ENCODE data around the gene PTPRH.

PTPRH gene

DNA sequence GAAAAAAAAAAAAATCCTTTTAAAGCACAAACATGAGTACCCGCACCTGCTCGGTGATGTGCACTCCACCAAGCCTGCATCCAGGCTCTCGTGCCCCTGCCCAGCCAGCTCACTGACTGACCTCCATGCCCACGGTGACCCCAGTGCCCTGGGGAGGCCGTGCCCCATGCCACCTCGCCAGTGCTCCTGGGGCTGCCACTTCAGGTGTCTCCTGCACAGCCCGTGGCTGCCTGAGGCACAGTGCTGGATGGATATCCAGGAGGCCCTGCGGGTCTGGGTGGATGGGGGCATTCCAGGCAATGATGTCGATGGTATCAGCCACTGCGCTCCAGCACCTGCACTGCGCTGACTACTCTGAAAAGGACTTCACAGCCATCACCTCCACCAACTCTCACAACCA, 40.5 kb upstream of the PTPRH start:
- Histone ChIP-seq H3K27ac (no peak overlapping the region), H3K4me3 (ENCODE audit: low read depth, low read length) (no peak overlapping the region), H3K27me3 (replicated peaks) (no peaks in the 10 kb centered on the region), H3K36me3 (replicated peaks) (peaks cover 11% of the 10 kb centered on the region)
- DNase-seq, result no peak
- in situ Hi-C loops (cut with HindIII; ENCODE audit: low pct_ligation_motif_present, low sequenced_read_pairs), result no loop called here
- TF ChIP-seq, protein P1, sequence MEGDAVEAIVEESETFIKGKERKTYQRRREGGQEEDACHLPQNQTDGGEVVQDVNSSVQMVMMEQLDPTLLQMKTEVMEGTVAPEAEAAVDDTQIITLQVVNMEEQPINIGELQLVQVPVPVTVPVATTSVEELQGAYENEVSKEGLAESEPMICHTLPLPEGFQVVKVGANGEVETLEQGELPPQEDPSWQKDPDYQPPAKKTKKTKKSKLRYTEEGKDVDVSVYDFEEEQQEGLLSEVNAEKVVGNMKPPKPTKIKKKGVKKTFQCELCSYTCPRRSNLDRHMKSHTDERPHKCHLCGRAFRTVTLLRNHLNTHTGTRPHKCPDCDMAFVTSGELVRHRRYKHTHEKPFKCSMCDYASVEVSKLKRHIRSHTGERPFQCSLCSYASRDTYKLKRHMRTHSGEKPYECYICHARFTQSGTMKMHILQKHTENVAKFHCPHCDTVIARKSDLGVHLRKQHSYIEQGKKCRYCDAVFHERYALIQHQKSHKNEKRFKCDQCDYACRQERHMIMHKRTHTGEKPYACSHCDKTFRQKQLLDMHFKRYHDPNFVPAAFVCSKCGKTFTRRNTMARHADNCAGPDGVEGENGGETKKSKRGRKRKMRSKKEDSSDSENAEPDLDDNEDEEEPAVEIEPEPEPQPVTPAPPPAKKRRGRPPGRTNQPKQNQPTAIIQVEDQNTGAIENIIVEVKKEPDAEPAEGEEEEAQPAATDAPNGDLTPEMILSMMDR (IDR thresholded peaks at IDR 0.05; ENCODE audit: low read depth, low read length, missing control alignments), result no peak

DNA sequence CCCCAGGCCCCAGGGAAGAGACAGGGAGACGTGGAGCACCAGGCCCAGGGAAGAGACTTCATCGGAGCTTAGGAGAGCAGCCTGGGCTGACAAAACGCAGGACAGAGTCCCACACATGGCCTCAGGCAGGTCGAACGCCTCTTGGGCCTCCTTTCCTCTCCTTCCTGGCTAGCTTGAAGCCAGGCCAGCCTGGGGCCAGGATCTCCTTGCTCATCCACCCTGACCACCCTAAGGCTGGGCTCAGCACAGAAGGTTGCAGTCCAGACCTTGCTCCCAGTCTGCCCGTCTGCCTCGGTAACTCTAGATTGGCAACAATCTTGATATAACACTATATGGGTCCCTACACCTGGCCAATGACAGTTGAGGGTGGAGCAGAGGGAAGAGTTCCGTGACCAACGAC, 39.4 kb upstream of the PTPRH start:
- Histone ChIP-seq H3K4me3 (ENCODE audit: low read depth, low read length) (no peak overlapping the region), H3K27ac (no peak overlapping the region), H3K36me3 (replicated peaks) (peaks cover 21% of the 10 kb centered on the region), H3K27me3 (replicated peaks) (no peaks in the 10 kb centered on the region)
- TF ChIP-seq, protein P1 (IDR thresholded peaks at IDR 0.05; ENCODE audit: low read depth, low read length, missing control alignments), result no peak
- in situ Hi-C loops (cut with HindIII; ENCODE audit: low pct_ligation_motif_present, low sequenced_read_pairs), result no loop called here
- no peak for DNase-seq

DNA sequence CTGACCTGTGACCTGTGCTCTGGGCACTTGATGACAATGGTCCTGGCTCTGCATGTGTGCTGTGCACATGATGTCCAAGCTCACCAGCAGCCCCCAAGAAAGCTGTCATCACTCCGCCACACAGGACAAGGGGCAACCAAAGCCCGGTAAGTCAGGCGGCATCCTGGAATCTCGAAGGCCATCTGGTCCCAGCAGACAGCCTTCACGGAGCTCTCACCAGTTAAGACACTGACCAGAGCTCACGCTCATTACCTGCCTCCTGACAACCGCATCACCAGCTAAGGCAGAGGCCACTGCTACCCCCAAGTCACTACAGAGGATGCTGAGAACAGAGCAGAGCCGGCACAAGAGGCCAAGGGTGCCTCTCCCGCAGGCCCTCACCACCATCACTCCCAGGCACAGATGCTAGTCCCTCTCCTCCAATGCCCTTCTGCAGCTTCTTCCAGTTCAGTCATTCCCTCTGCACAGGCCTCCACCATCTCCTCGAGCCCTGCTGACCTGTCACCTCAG, 38.9 kb upstream of the PTPRH start:
- H3K4me3 ChIP-seq (ENCODE audit: low read depth, low read length), result no peak overlapping the region
- H3K27ac ChIP-seq, result no peak overlapping the region
- TF ChIP-seq, protein P1 (IDR thresholded peaks at IDR 0.05; ENCODE audit: low read depth, low read length, missing control alignments), result no peak
- H3K36me3 ChIP-seq (replicated peaks), result peaks cover 24% of the 10 kb centered on the region
- no peak for DNase-seq
- in situ Hi-C loops (cut with HindIII; ENCODE audit: low pct_ligation_motif_present, low sequenced_read_pairs), result no loop called here
- no peaks in the 10 kb centered on the region for H3K27me3 ChIP-seq (replicated peaks)

DNA sequence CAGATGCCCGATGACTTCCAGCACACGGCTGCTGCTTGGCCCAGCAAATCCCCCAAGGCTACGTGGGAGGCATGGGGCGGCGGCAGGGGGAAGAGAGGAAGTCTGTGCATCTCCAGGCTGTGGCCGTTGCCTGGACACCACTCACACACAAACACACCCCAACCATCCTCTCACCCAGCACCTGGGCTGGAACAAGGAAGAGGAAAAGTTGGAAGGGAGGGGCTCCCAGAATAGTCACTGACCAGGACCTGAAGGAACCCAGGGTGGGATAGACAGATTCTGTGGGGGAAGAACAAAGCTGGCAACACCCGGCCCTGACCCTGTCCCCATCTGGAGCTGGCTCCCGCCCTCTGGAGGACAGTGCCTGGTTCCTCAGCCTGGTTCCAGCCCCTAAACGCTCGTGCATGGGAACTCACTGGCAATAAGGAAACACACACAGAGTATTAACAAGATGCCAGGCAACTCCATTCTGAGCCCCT, 38.4 kb upstream of the PTPRH start:
- DNase-seq, result peak; percentile 32
- Histone ChIP-seq H3K27ac (no peak overlapping the region), H3K4me3 (ENCODE audit: low read depth, low read length) (no peak overlapping the region), H3K27me3 (replicated peaks) (no peaks in the 10 kb centered on the region), H3K36me3 (replicated peaks) (peaks cover 28% of the 10 kb centered on the region)
- TF ChIP-seq, protein P1 (IDR thresholded peaks at IDR 0.05; ENCODE audit: low read depth, low read length, missing control alignments), result peak; percentile 11
- in situ Hi-C loops (cut with HindIII; ENCODE audit: low pct_ligation_motif_present, low sequenced_read_pairs), result no loop called here

DNA sequence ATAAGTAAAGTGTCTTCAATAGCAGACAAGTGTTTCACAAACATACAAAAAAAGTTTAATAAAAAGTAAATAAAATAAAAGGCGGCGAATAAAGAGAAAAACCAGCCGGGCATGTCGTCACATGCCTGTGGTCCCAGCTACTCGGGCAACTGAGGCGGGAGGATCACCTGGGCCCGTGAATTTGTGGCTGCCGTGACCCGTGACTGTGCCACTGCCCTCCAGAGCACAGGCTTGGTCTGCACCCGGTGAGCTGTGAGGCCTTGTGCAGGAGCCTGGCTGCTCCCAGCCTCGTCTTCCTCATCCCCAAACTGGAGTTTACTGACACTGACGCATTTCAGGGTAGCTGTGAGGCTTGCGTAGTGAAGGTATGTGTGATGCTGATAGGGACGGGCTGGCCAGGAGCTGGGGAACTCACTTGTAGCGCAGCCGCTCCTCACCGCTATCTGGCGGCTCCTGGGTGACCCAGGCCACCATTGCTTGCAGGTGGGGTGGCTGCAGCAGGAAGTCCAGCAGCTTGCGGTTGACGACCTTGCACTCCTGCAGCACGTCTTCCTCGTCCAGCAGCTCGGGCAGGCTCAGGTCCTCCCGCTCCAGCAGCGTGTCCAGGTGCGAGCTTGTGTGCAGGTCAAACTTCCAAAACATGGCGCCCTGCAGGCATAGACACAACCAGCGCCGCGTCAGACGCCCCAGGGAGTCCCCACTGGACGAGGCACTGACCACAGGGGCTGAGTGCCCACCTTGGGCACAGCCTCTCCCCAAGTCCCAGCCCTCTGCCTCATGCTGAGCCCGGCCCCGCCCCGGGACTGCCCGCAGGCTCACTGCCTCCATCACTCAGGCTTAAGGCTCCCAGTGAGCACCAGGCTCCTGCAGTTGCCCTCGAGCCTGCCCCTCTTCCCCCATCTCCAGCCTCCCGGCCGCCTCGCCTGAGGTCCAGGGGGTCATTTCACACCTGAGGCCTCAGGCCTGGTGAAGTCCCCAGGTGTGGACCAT, 37.5 kb upstream of the PTPRH start:
- DNase-seq, result no peak
- Histone ChIP-seq H3K27me3 (replicated peaks) (no peaks in the 10 kb centered on the region), H3K36me3 (replicated peaks) (peaks cover 36% of the 10 kb centered on the region), H3K4me3 (ENCODE audit: low read depth, low read length) (no peak overlapping the region), H3K27ac (no peak overlapping the region)
- TF ChIP-seq, protein P1 (IDR thresholded peaks at IDR 0.05; ENCODE audit: low read depth, low read length, missing control alignments), result no peak
- in situ Hi-C loops (cut with HindIII; ENCODE audit: low pct_ligation_motif_present, low sequenced_read_pairs), result no loop called here

Measured in brain microvascular endothelial cell (primary cell).